Measurements from ENCODE around the gene RUNX2. TPM values are rescaled to one million over a fixed set of nuclear protein-coding genes. Genes with fewer than 3 reads are reported as not detected.

The RUNX2 gene
- total RNA-seq, 4 donors from 2014 or later: 1.4 to 3.6 (median 2.3) TPM

- WGBS, 2 donors: 77 to 83% methylated on average over 3 of the region's 3 CpGs
- Histone ChIP-seq H3K27ac (no peak overlapping the region), H3K36me3 (no peaks in the 10 kb centered on the region), H3K4me3 (no peak overlapping the region), H3K9me3 (no peaks in the 10 kb centered on the region), H3K4me1 (no peaks in the 10 kb centered on the region), H3K27me3 (peaks cover 0 to 10% (median 0%) of the 10 kb centered on the region in 4 donors)
- intact Hi-C loops (cut with DNase I): no loop called here
- DNase-seq: no peak
- TF ChIP-seq CTCF (IDR thresholded peaks at IDR 0.05): no peak
- no peak for TF ChIP-seq POLR2A (IDR thresholded peaks at IDR 0.05)
These were observed 363.9 kb downstream of the RUNX2 start for GRCh38 chr6:45692021-45692420.

- WGBS, 2 donors: 87% methylated on average over 1 of the region's 1 CpG
- DNase-seq: no peak
- intact Hi-C loops (cut with DNase I): no loop called here
- Histone ChIP-seq H3K36me3 (no peaks in the 10 kb centered on the region), H3K27me3 (no peaks in the 10 kb centered on the region), H3K27ac (no peak overlapping the region), H3K9me3 (no peaks in the 10 kb centered on the region), H3K4me1 (no peaks in the 10 kb centered on the region), H3K4me3 (no peak overlapping the region)
- no peak for TF ChIP-seq POLR2A (IDR thresholded peaks at IDR 0.05)
- TF ChIP-seq CTCF (IDR thresholded peaks at IDR 0.05): no peak
These were observed 368.6 kb downstream of the RUNX2 start for GRCh38 chr6:45696738-45697137.

DNA sequence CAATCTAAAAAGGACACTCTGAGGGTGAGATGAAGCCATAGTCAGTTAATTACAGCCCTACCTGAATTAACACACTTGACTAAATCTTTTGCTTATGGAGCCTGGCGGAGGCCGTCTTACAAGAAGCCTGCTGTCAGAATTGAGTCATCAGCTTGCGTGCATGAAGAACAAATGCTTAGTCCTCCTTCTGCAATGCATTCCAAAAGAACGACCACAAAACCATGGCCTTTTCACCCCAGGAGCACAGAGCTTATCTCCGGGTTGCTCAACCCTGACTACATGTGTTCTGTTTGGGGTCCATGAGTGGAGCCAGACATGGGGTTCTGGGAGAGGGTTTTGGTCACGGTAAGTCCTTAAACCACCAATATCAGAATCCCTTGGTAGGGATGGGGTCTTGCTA, 369.5 kb downstream of the RUNX2 start:
- H3K27ac ChIP-seq: no peak overlapping the region
- intact Hi-C loops (cut with DNase I): no loop called here
- H3K9me3 ChIP-seq: no peaks in the 10 kb centered on the region
- DNase-seq: no peak
- H3K27me3 ChIP-seq: no peaks in the 10 kb centered on the region
- no peaks in the 10 kb centered on the region for H3K4me1 ChIP-seq
- no peaks in the 10 kb centered on the region for H3K36me3 ChIP-seq
- H3K4me3 ChIP-seq: no peak overlapping the region
- WGBS, 2 donors: 38 to 60% methylated on average over 4 to 5 of the region's 6 CpGs
- no peak for TF ChIP-seq POLR2A (IDR thresholded peaks at IDR 0.05)
- no peak for TF ChIP-seq CTCF (IDR thresholded peaks at IDR 0.05)

DNA sequence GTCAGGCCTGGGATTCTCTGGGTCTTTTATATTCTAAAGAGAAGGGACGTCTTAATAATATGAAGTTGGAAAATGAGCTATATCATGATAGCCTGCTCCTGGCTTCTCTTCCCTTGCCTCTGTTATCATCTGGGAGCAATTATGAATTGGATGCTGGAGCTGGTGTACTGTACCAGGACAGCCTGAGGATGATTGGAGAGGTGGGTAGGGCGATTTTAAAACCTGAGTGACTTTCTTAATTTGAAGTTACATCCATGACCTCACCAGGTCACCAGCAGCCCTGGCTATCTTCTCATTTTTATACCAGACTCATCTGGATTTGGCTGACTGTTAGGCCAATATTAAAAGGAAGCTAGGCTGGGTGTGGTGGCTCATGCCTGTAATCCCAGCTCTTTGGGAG, 369.9 kb downstream of the RUNX2 start:
- Histone ChIP-seq H3K36me3 (no peaks in the 10 kb centered on the region), H3K4me1 (no peaks in the 10 kb centered on the region), H3K27ac (no peak overlapping the region), H3K9me3 (no peaks in the 10 kb centered on the region), H3K27me3 (no peaks in the 10 kb centered on the region), H3K4me3 (no peak overlapping the region)
- DNase-seq: no peak
- 72 to 84% methylated on average over 2 of the region's 2 CpGs for WGBS, 2 donors
- intact Hi-C loops (cut with DNase I): no loop called here
- TF ChIP-seq POLR2A (IDR thresholded peaks at IDR 0.05) (no peak), CTCF (IDR thresholded peaks at IDR 0.05) (no peak)

GRCh38 chr6:45699663-45700062, 371.5 kb downstream of the RUNX2 start:
- no peaks in the 10 kb centered on the region for H3K27me3 ChIP-seq
- intact Hi-C loops (cut with DNase I): no loop called here
- TF ChIP-seq POLR2A (IDR thresholded peaks at IDR 0.05): no peak
- no peak for TF ChIP-seq CTCF (IDR thresholded peaks at IDR 0.05)
- H3K27ac ChIP-seq: no peak overlapping the region
- no peak for DNase-seq
- H3K36me3 ChIP-seq: no peaks in the 10 kb centered on the region
- WGBS, 2 donors: 84 to 87% methylated on average over 3 of the region's 3 CpGs
- H3K4me3 ChIP-seq: no peak overlapping the region
- no peaks in the 10 kb centered on the region for H3K4me1 ChIP-seq
- H3K9me3 ChIP-seq: no peaks in the 10 kb centered on the region

Data from esophagus squamous epithelium (tissue), 5 donors.